ACC112 (cell line): ENCODE data around the gene PCDH1.

ENCODE experiments used
- H2AFZ ChIP-seq: fragments of 200-600 bp; sonication (generic); one replicate; pipeline ENCODE4 v1.6.0; 2017; ENCODE audit warnings: antibody characterized with exemption, low read length; ENCODE audit not compliant: unreplicated experiment
- H3K27ac ChIP-seq: fragments of 200-600 bp; sonication (generic); 2 replicates; pipeline ENCODE4 v1.5.1; 2014; ENCODE audit warnings: low read depth, mild to moderate bottlenecking, antibody characterized with exemption, low read length, moderate library complexity
- H3K27me3 ChIP-seq: fragments of 200-600 bp; sonication (generic); 2 replicates; pipeline ENCODE4 v1.6.1; 2014; ENCODE audit warnings: mild to moderate bottlenecking, antibody characterized with exemption, low read length, moderate library complexity, mixed read lengths; ENCODE audit not compliant: insufficient read depth
- H3K36me3 ChIP-seq: fragments of 200-600 bp; sonication (generic); 2 replicates; pipeline ENCODE4 v1.6.1; 2016; ENCODE audit warnings: mild to moderate bottlenecking, antibody characterized with exemption, low read length, moderate library complexity, mixed read lengths; ENCODE audit not compliant: insufficient read depth
- H3K4me1 ChIP-seq: fragments of 200-600 bp; sonication (generic); one replicate; pipeline ENCODE4 v1.6.1; 2016; ENCODE audit warnings: low read length, mixed read lengths; ENCODE audit not compliant: insufficient read depth, unreplicated experiment, control insufficient read depth
- H3K4me3 ChIP-seq: fragments of 200-600 bp; sonication (generic); 2 replicates; pipeline ENCODE4 v1.5.1; 2014; ENCODE audit warnings: mild to moderate bottlenecking, low read depth, low read length
- H3K79me2 ChIP-seq: fragments of 200-600 bp; sonication (generic); one replicate; pipeline ENCODE4 v1.6.0; 2016; ENCODE audit warnings: low read length; ENCODE audit not compliant: control insufficient read depth, unreplicated experiment, insufficient read depth

The PCDH1 gene

DNA sequence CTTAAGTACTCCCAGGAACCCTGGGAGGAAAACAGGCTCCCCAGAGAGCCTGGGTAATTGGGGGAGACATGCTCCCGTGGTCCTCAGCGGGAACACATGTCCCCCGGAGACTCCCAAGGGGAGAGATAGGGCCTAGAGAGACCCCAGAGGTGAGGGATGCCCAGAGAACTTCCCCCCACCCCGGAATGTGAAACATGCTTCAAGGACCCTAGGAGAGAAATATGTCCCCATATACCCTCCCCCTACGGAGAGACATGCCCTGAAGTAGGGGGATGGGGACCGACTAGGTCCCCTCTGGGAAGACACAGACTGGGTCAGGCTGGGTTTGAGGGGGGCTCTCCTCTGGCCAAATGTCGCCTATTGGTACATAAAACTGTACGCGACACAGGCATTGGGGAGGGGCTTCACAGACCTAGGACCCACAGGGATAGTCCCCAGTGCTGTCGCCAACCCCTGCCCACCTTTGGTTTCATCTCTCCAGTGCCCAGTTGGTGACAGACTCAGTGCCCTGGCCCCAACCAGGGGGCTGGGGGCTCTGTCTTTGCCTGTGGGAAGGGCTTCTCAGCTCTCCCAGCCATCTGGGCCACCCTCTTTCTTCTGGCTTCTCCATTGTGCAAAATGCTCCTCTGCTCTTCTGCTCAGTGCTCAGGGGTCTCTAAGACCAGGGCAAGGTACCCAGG is 26.9 kb downstream of the PCDH1 start:
- Histone ChIP-seq H3K4me3 (0 out of 2 replicates have a peak overlapping the region, but pooled peaks have one; percentile 68), H3K79me2 (no peaks in the 10 kb centered on the region), H2AFZ (peak overlapping the region; percentile 12), H3K36me3 (no peaks in the 10 kb centered on the region), H3K27ac (no peak overlapping the region), H3K4me1 (peaks cover 9% of the 10 kb centered on the region), H3K27me3 (no peaks in the 10 kb centered on the region)

DNA sequence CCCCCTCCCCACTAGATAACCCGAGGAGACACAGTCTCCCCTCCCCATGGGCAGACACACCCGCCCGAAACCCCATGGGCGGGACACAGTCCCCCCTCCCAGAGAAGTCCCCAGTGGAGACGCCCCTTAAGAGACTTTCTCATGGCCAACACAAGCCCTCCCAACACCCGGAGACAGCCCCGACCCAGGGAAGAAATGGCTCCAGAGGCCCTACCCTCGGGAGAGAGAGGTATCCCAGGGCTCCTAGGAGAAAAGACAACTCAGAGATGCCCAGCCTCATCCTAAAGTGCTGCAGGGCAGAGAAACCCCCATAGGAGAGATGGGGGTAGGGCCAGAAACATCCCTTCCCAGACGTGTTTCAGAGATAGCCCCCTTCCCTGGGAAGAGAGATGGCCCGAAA is 27.4 kb downstream of the PCDH1 start:
- Histone ChIP-seq H3K79me2 (no peaks in the 10 kb centered on the region), H3K36me3 (no peaks in the 10 kb centered on the region), H3K27me3 (no peaks in the 10 kb centered on the region), H3K27ac (no peak overlapping the region), H2AFZ (peak overlapping the region; percentile 12), H3K4me1 (peaks cover 9% of the 10 kb centered on the region), H3K4me3 (peak overlapping the region; percentile 68)

DNA sequence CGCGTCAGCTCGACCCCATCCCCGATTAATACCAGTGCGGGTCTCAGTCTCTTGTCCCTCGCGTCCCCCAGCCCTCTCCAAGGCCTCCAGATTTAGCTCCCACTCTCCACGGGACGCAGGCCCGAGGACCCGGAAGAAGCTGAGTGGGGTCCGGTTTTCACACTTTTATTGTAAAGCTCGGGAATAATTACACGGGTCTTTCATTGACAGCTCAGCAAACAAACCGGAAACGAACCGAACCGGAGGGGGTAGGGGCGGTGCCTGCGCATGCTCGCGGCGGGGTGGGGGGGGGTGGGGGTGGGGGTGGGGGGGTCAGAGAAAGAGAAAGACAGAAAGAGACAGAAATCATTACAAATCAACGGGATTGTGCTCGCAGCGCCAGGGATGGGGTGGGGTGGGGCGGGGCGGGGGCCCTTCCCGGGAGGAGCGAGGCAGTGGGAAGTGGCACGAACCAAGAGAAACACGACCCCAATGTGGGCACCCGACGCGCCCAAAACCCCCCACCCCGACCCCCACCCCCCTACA is 27.9 kb downstream of the PCDH1 start:
- Histone ChIP-seq H3K79me2 (no peaks in the 10 kb centered on the region), H3K27me3 (no peaks in the 10 kb centered on the region), H3K4me3 (peak overlapping the region; percentile 94), H3K27ac (peak overlapping the region; percentile 76), H3K4me1 (peaks cover 9% of the 10 kb centered on the region), H2AFZ (peak overlapping the region; percentile 77), H3K36me3 (no peaks in the 10 kb centered on the region)

DNA sequence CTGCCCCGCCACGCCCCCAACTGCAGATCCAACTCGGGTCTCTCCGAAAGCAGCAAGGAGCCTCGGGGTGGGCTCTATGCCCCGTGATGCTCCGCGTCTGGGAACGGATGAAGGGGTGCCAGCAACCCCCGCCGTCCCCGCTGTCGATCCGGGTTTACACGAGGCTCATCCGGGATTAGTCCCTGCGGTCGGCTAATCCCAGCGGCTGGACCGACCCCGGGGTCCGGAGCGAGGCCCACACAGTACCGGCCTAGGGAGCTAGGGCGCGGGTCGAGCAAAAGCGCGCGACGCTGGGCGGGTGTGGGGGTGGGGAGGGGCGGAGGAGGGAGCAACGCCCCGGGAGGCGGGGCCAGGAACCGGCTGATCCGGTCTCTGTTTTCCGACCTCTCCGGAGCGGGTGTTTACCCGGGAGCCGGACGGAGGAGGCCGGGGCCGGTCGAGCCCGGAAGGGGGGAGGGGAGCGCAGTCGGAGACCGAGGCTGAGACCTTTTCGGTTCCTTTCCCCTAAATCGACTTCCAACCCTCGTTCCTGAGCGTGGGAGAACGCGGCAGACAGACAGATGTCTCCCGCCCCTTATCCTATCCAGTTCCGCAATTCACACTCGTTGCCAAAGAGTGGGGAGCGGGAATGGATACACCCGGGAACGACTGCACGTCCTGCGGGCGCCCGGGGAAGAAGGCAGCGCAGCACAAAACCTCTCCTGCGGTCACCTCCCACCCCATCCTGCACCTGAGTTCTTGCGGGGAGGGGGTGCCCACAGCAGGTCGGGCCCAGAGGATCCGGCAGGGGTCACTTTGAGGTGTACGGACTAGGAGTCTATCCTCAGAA is 28.6 kb downstream of the PCDH1 start:
- peak overlapping the region; percentile 76 for H3K27ac ChIP-seq
- H3K36me3 ChIP-seq = no peaks in the 10 kb centered on the region
- peak overlapping the region; percentile 77 for H2AFZ ChIP-seq
- H3K4me3 ChIP-seq = peak overlapping the region; percentile 94
- H3K79me2 ChIP-seq = no peaks in the 10 kb centered on the region
- no peaks in the 10 kb centered on the region for H3K27me3 ChIP-seq
- peaks cover 9% of the 10 kb centered on the region for H3K4me1 ChIP-seq

DNA sequence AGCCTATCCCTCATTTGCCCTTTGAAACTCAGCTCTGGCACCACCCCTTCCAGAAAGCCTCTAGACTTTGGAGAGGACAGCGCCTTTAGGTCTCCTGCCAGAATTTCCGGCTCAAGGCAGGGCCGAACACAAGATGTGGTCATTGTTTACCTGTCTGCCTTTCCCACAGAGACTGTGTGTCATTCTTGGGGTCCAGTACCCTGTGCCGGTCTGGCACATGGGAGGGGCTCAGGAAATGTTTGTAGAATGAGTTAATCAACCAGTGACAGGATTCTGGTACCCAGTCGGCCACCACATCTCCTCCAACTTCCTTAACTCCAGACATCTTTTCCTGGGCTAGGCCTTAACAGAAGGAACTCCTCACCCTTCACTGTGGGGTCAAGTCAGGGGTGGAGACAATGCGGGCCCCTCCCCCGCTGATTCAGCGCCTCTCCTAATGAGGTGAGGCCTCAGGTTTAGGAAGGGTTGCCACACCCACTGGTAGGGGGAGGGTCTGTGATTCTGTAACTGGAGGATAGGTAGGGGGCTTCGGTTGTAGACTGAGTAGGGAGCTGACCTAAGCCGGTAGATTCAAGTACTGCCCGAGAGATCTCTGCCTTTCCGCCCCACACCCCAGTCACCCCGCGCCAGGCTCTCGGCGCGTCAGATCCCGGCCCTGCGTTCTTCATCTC is 29.3 kb downstream of the PCDH1 start:
- Histone ChIP-seq H3K4me1 (peaks cover 9% of the 10 kb centered on the region), H3K79me2 (no peaks in the 10 kb centered on the region), H3K27me3 (no peaks in the 10 kb centered on the region), H3K27ac (peak overlapping the region; percentile 76), H3K36me3 (no peaks in the 10 kb centered on the region), H2AFZ (peak overlapping the region; percentile 43), H3K4me3 (peak overlapping the region; percentile 94)

DNA sequence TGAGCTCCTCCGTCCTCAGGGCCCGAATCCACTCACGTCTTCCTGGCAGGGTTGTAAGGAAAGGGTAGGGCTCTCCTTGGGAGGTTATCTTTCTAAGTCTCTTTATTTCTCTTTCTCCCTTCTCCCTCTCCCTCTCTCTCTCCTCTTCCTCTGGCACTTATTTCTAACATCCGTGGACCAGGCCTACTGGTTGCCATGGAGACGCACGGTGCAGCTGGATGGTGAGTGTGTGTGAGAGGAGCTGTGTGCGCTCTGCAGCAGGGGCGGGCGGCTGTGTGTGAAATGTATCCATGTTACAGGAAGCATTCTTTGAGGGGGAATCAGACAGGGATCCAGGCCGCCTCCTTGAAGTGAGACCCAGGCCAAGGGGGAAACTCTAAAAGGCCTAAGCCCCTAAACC is 32.2 kb downstream of the PCDH1 start:
- Histone ChIP-seq H3K36me3 (no peaks in the 10 kb centered on the region), H3K79me2 (no peaks in the 10 kb centered on the region), H2AFZ (no peak overlapping the region), H3K4me1 (peaks cover 18% of the 10 kb centered on the region), H3K4me3 (no peak overlapping the region), H3K27ac (no peak overlapping the region), H3K27me3 (no peaks in the 10 kb centered on the region)

DNA sequence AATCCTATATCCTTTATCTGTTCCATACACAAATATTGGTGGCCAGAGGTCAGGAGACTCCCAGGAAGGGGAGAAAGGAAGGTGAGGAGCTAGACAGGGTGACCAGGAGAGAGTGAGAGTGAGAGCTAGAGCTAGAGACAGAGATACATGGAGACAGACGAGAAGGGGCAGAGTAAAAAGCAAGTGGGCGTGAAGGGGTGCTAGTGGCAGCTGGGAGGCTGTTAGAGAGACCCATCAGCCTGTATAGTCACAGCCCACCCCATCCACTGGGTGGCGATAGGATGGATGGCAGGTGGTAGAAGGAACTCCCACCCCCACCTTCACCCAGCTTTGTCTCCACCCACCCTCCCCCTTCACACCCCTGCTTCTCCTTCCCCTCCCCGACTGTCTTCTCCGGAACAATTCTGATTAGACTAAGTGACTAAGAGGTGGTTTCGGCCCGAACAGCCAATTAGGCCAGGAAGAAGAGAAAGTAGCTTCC is 32.8 kb downstream of the PCDH1 start:
- Histone ChIP-seq H2AFZ (no peak overlapping the region), H3K27ac (no peak overlapping the region), H3K27me3 (no peaks in the 10 kb centered on the region), H3K4me3 (no peak overlapping the region), H3K4me1 (peaks cover 18% of the 10 kb centered on the region), H3K79me2 (no peaks in the 10 kb centered on the region), H3K36me3 (no peaks in the 10 kb centered on the region)

DNA sequence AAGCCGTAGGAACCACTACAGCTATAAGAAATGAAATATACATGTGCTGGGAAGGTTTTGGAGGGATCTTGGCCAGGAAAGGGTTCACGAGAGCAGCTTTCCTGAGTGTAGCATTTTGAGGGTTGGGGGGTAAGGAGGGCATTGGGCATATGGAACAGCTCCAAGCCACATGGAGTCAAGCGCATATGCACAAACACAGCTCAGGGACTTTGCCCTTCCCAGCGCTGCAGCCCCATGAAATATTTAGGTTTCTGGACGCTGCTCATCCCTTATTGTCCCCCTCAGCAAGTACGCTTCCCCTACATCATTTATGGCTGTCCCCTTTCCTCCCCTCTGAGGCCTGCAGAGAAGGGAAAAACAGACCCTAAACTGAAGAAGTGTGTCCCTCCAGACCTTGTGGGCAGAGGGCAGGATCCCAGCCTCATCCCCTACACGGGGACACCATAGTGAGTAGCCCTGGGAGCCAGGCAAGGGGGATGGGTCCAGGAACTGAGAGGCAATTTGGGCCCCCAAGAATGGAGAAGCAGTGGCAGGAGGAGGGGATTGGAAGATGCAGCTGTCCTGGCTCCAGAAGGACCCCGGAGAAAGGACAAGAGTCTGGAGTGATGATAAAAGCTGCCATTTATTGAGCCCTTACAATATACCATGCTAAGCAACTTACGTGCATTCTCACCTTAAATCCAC is 33.7 kb downstream of the PCDH1 start:
- H3K4me3 ChIP-seq = no peak overlapping the region

DNA sequence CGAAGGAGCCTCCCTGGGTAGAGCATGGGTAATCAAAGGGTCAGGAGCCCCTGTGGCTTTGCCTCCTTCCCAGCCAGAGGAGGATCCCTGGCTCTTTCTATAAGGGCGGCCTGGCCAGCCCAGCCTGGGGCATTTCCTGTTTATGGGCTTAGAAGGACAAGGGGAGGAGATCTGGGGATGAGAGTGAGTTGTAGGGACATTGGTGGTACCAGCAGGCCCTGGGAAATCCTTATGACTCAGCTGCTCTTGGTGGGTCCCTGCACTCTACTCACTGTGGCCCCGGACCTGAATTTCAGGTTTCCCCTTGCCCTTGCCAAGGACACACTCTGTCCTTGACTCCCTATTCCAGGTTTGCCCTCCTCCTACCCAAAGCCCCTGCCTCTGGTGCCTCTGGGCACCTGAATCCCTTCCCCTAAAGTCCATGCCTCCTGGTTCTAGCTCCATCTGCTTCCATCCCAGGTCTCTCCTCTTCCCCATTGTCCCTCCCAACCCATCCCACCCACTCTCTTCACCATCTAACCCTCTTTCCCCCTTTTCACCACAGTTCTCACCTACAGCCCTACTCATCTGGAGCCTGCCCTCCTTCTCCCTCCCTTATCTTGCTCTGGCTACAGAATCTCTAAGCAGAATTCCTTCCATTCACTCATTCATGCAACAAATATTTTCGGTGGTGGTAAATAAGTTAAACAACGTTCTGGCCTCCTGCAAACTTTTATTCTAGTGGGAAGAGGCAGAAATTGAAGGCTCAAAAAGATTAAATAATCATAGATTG is 34.9 kb downstream of the PCDH1 start:
- Histone ChIP-seq H3K79me2 (no peaks in the 10 kb centered on the region), H3K4me1 (peaks cover 11% of the 10 kb centered on the region), H3K27me3 (no peaks in the 10 kb centered on the region), H3K27ac (no peak overlapping the region), H3K4me3 (no peak overlapping the region), H3K36me3 (no peaks in the 10 kb centered on the region), H2AFZ (no peak overlapping the region)

More for the DNA sequence above, 33.7 kb downstream of the PCDH1 start:
- Histone ChIP-seq H3K36me3 (no peaks in the 10 kb centered on the region), H3K27ac (no peak overlapping the region), H3K4me1 (peaks cover 18% of the 10 kb centered on the region), H3K27me3 (no peaks in the 10 kb centered on the region), H2AFZ (no peak overlapping the region), H3K79me2 (no peaks in the 10 kb centered on the region)
